ENCODE measurements around the gene AFMID.

GRCh38 chr17:78226055-78226758 lies 39.0 kb downstream of the AFMID start:
- TF ChIP-seq CTCF (IDR thresholded peaks at IDR 0.05) (no peak), NFYB (CRISPR knock-in tag; conservative IDR thresholded peaks at IDR 0.05; ENCODE audit: low read depth) (no peak), NR3C1 (CRISPR knock-in tag; conservative IDR thresholded peaks at IDR 0.05; ENCODE audit: low read depth) (no peak), SOX15 (CRISPR knock-in tag; IDR thresholded peaks at IDR 0.05) (no peak), CBFB (CRISPR knock-in tag; IDR thresholded peaks at IDR 0.05; ENCODE audit: low read depth) (no peak), NR2C2 (CRISPR knock-in tag; IDR thresholded peaks at IDR 0.05) (no peak)
- TF ChIP-seq, protein P1, sequence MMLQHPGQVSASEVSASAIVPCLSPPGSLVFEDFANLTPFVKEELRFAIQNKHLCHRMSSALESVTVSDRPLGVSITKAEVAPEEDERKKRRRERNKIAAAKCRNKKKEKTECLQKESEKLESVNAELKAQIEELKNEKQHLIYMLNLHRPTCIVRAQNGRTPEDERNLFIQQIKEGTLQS (CRISPR knock-in tag; conservative IDR thresholded peaks at IDR 0.05) = no peak
